GM23248 (cell line): ENCODE data around the gene PRDM10.

Experiments used
- EZH2 ChIP-seq: fragments of 200-600 bp; sonication (generic); IDR thresholded peaks from 2 replicates; pipeline ENCODE4 v1.6.1; 2018; ENCODE audit warnings: antibody characterized with exemption, mild to moderate bottlenecking; ENCODE audit not compliant: insufficient read depth, poor library complexity, severe bottlenecking
- EZH2phosphoT487 ChIP-seq: fragments of 200-600 bp; sonication (generic); IDR thresholded peaks from 2 replicates; pipeline ENCODE4 v1.6.1; 2018; ENCODE audit warnings: antibody characterized with exemption, moderate library complexity, mild to moderate bottlenecking, low read depth; ENCODE audit not compliant: insufficient read depth

- no peak for TF ChIP-seq EZH2
- no peak for TF ChIP-seq EZH2phosphoT487
Measured at GRCh38 chr11:129955282-129955681, 47.4 kb downstream of the PRDM10 start.
